Measurements from ENCODE around the gene CFAP100.
A peak's percentile ranks its signal among the peaks of the same experiment; 100 is the strongest.

Gene CFAP100

DNA sequence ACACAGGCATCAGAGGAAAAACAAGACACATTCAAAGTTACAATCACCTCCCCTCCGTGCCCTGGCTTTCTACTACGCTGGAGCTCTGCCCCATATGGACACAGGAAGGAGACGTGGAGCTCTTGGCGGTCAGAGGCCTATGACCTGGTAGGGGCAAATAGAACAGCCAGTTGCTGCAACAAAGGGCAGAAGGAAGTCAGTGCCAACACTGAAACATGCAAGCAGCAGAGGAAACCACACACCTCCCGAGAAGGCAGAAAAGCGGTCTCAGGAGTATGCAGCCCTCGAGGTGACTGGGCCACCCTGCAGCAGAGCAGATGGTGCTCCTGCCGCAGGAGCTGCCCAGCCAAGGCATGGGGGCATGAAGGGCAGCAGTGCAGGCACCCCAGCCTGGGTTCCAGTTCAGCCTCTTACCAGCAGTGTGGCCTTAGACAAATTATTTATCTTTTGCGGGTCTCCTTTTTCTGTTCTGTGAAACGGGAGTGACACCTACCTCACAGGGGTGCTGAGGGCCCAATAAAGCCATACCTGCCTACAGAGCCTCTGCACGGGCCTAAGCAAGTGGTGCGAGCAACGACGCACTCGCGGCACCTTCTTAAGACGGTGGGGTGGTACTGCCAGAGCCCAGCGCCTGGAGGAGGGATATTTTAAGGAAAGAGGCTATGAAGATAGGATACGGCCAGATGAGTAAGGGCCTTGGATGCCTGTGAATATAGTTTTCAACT lies 72.3 kb downstream of the CFAP100 start:
- no peak for DNase-seq

DNA sequence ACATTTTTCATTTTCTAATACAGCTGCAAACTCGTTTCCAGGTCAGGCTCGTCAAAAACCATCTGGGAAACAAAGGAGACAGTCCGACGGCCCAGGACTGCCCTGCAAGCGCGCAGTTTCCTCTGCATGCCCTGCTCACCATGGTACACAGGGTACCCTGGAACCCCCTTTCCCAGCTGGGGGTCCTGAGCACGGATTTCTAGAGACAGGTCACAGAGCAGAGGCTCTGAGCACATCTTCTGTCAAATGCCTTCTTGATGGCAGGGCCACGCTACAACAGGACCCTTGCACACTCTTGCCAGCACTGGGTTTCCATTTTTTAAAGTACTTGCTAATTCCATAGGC lies 72.9 kb downstream of the CFAP100 start:
- DNase-seq, result no peak

DNA sequence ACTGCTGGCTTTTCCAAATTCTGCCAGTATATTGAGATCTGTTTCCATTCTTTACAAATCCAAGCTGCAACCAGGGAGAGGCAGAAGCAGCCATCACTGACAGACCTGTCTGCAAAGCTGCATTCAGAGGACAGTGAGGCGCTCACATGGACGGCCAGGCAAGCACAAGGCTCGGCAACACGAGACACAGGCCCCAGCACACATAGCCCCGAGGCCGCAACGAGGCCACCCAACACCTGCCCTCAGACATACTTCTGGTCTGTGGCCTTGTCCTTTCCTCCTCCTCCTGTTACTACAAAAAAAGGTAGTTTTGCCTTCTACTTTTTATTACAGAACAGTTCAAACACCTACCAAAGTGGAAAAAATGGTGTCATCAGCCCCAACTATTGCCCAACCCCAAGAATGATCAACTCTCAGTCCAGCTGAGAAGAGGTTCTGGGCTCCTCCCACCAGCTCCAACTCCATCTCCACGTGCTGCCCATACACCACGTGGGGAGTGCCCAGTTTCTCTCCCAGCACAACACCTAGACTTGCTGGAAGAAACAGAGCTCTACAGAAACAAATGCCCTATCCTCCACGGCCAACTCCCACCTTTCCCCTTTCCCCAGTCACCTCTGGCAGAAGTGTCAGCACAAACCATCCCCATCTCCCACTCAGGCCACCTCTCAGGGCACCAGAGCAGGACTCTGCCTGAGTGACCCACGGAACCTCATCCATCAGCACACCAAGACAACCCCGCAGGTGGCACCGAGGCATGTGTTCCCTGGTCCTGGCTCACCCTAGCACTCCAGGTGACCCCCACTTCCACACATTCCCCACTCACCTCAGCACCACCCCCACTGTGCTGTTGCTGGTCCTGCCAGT lies 73.6 kb downstream of the CFAP100 start:
- no peak for DNase-seq

DNA sequence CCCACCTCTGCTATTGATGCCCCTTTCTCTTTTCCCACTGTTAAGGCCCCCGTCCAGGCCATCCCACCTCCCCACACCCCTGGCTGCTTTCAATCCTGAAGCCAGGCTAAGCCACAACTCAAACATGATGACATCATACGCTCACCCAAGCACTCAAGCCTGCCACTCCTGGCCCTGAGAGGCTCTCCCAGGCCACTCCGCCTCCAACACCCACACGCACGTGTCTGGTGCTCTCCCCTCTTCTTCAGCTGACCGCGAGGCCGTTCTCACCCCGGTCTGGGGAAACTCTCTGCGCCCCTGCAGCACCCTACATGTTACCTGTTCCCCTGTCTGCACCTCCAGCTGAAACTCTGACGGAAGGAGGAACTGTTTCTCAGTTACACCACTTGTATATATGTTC lies 74.8 kb downstream of the CFAP100 start:
- DNase-seq, result no peak

DNA sequence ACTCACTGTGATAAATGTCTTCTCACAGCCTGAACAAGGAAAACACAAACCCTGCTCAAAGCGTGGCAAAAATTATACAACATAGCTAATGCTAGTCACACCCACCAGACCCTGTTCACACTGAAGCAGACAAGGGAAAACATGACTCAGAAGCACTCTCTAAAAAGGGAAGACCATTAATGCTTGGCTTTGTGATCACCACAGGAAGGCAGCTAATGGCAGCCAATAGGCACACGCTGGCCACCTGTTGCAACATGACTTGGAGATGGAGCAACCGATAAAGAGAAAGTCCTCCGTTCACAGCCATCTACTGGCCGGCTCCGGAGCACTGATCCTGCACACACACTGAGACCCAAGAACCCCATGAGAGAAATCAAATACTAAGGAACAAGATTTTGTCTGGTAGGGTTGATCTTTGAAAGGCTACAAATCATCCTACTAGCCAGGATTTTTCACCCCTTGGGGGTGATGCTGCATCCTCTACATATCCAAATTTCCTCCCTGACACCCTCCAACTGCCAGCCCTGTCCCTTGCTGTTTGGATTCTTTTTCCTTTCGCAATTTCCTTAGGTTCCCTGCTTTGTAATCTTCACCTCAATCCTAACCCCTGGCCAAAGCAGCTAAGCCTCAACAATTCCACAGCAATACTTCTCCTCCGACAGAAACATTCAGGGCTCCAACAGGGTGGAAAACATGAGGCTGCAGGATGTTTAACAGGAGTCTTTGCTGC lies 77.7 kb downstream of the CFAP100 start:
- peak; percentile 59 for DNase-seq

DNA sequence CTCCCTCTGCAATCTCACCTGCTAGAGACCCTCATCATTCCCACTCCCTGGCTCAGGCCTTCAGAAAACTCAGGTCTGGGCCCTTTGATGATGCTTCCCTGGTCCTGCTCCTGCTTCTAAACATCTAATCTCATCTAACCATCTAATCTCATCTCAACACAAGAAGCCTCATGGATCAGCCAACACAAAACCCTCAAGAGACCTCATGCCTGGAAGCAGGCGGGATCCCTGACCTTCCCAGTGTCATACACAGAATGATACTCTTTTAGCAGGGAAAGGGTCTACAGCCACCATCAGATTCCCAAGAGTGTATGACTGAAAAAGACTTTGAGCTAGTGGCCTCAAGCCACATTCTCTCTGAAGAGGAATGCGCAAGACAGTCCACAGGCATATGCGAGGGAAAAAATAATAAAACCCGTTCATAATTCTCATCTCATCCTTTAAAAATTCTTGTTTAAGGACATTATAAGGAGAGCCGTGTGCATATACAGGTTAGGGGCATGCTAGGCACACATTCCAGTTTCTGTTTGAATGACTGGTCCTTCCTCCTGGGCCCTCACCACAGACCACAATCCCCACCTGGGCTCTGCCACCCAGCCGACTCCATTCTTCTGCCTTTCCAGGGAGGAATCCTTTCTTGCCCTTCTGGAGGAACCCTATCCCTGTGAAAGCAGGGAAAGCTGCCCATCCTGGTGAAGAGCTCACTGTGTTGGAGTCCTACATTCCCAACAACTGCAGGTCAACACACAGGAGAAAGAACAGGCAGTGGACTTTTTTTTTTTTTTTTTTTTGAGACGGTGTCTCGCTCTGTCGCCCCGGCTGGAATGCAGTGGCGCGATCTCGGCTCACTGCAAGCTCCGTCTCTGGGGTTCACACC lies 78.8 kb downstream of the CFAP100 start:
- DNase-seq, result no peak

DNA sequence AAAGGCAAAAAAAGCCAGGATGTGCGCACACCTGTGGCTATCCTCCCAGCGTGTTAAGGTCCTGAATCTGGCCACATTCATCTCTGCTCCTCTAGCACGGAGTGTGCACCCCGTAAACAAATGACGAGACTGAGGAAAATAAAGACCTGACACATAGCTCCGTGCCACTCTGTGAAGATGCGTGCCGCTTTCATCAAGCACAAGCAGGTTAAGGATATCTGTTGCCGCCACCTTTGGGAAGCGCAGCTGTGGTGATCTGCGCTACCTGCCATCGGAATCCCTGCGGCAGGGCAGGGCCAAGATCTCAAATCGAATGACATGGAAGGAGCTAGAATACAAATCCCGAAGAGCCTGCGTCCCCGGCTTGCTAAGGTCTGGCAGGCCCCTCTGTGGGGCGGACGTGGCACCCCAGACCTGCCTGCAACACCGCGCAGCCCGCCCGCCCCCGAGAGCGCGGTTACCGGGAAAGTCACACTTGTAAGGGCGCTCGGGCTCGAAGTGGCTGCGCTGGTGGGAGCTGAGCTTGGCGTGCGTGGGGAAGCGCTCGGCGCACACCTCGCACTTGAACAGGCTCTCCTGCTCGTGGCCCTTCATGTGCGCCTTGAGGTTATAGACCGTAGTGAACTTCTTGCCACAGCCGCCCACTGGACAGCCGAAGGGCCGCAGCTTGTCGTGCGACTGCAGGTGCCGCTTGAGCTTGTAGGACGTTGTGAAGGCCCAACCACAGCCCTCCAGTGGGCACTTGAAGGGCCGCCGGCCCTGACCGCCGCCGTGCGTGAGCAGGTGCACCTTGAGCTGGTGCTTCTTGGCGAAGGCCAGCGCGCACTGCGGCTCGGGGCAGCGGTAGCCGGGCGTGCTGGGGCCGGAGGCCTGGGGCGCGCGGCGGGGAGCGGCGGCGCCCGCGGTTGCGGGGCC lies 80.0 kb downstream of the CFAP100 start:
- no peak for DNase-seq

DNA sequence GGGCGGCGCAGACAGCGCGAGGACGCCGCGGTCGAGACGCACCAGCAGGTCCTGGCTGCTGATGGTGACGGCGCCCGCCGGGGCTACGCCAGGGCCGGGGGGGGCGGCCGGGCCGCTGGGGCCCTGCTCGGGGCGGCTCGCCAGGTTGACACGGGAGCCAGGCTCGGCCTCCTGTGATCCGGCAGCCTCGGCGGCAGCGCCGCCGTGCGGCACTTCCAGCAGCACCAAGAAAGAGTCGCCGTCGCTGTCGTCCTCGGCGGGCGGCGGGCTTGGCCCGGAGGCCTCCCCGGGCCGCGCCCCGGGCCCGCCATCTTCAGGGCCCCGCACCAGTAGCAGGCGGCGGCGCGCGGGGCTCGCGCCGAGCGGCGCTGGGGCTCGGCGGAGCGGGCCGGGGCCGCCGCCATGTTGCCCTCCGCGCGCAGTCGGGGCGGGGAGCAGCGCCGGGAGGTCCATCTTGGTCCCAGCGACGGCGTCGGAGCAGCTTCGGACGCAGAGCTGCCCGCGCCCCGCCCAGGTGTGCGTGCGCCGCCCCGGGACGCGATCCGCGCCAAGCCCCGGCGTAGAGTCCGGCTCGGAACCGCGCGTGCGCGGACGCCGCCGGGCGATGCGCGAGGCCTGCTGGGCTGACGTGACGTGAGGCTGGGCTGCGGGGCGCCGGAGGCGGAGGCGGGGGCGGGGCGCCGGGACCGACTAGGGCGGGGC lies 80.9 kb downstream of the CFAP100 start, which contains the start of gene ZXDC:
TSS of gene ZXDC (minus strand) at position 479 of the 702 bp plus-strand sequence. CDS start at position 453, 26 bp downstream.
- DNase-seq, result peak; percentile 100

DNA sequence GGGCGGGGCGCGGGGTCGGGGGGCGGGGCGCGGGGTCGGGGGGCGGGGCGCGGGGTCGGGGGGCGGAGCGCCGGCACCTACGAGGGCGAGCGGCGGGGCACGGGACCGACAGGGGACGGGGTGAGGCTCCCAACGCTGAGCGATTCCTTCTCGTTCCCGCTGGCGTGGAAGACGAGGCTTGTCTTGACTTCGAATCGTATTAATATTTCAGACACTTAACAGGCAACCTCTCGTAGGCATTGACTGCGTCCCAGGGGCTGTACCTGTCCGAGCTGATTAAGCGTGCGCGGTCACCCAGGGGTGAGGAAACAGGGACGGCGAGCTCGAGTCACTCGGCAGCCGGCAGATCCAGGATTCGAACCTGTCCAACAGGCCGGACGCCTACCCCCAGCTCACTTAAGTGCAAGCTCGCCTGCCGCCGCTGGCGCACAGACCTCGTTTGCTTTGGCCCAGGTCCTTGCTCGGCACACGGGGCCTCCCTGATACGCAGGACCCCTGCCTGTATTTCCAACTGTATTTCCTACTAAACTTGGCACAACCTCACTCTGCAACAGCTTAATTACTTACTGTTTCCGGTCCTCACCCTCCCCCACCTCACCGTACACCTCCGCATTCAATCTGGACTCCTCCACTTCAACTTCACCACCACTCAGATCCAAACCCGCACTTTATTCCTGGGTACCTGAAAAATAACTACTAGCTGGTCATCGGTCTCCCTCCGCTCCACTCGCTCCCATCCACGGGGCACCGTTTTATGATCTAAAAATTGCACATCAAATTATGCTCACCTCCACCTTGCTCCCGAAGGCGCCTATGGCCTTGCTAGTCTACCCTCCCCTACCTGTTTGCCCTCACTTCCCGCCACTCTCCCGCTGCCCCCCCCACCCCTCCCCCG lies 81.7 kb downstream of the CFAP100 start:
- peak; percentile 96 for DNase-seq

DNA sequence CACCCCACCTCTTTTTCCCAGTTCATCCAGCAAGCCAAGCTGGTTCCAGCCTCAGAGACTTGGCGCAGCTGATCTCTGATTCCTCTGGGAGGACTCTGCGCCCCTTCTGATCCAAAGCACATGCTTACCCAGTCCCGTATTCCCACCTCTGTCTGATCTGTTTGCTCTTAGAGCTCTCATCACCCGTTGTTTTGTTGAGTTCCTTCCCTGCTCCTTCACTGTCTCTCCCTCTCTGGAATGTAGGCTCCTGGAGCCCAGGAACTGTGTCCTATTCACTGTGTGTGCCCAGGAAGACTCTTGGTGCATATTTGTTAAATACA lies 82.3 kb downstream of the CFAP100 start:
- no peak for DNase-seq

DNA sequence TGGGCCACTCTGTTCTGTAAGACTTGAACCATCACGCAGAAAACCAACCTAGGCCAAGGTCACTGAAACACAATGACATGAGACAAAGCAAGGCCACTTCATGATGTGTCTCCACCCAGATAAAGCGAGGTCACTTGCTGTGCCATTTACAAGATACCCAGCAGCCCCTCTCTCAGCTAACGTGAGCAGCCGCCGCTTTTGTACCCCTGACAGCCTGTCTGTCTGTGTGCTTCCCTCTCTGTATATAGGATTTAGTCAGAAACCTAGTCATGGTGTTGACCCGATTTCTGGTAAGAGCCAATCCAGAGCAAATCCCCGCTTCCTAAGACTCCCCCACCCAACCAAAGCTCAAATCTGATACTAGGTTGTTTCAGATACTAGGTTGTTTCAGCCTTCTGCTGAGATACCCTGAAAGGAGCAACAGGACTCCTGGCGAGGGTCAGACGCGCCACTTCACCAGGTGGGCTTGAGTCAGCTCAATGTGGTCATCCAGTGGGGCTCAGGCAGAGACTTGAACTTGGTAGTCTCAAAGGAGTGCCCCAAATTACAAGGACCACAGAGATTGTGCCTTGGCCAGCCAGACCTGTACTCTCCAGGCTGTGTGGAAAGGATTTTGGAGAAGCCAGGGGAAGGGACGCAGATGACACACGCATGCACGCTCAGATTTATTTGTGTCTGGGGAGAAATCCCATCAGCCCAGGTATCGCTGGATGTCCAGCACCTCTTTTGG lies 84.0 kb downstream of the CFAP100 start:
- no peak for DNase-seq

DNA sequence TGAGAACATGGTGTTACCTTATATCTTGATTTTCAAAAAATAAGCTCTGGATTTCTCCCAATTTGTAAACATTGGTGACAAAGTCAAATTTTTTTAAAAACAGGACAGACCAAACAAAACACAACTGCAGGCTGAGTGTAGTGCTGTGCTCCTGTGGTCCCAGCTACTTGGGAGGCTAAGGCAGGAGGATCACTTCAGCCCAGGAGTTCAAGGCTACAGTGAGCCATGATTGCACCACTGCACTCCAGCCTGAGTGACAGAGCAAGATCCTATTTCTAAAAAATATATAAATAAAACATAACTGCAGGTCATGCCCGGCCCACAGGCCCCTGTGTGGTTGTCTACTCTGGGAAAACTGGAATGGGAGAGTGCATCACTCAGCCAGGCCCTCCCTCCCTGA lies 84.9 kb downstream of the CFAP100 start:
- DNase-seq, result no peak

DNA sequence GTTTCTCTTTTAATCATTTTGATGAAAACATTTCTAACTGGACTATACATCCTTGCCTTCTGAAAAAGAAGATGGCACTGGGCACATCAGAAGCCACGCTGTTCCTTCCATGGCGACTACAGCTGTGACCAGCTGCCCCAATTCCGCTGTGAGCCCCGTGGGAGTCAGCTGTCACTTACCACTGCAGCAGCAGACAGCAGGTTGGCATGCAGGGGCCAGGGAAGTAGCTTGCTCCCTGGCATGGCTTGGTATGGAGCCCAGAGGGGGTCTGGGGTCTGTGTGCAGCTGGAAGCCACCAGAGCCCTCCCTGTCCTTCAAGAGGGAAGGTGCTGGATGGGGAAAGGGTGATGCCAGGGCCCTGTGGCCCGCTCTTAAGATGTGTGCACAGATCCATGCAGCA lies 85.5 kb downstream of the CFAP100 start:
- no peak for DNase-seq

DNA sequence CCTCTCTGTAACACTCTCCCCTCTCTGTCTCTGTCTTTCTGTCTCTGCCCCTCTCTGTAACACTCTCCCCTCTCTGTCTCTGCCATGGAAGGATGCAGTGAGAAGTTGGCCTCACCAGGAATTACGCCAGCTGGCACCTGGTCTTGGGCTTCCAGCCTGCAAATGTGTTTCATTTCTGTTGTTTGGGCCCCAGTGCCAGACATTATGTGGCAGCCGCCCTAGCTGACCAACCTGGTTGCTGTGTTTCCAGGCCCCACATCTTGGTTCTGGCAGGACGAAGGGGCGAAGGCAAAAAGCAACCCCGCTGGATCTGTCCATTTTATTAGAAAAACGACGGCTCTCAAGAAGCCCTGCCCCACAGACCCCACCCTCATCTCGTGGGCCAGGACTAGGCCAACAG lies 86.2 kb downstream of the CFAP100 start:
- no peak for DNase-seq

DNA sequence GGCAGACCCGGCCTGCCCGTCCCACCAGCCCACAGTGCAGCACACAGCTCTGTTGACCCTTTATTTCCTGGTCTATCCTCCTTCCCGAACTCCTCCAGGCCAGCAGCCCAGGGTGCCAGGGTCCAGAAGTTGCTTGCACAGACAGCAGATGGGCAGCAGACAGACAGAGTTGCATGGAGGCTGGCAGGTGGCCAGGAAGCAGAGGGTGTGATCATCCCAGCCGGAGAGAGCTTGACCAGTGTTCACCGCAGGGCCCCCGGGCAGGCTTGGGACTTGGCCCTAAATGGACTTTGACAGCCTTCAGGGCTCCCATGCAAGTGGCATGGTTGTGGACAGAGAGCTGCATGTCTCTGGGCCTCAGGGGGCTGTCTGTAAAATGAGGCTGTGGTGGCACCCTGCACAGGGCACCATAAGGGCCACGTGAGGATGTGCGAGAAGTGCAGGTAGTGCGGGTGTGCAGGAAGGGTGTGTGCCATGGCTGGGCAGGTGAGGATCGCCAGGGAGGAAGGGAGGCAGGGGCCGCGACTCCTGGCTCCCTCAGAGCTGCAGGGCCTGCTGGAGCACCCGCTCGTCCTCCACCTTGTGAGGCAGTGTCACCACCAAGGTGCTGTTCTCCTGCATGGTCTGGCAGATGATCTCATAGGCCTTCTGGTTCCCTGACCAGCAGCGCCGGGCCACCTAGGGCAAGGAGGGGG lies 87.2 kb downstream of the CFAP100 start:
- no peak for DNase-seq

DNA sequence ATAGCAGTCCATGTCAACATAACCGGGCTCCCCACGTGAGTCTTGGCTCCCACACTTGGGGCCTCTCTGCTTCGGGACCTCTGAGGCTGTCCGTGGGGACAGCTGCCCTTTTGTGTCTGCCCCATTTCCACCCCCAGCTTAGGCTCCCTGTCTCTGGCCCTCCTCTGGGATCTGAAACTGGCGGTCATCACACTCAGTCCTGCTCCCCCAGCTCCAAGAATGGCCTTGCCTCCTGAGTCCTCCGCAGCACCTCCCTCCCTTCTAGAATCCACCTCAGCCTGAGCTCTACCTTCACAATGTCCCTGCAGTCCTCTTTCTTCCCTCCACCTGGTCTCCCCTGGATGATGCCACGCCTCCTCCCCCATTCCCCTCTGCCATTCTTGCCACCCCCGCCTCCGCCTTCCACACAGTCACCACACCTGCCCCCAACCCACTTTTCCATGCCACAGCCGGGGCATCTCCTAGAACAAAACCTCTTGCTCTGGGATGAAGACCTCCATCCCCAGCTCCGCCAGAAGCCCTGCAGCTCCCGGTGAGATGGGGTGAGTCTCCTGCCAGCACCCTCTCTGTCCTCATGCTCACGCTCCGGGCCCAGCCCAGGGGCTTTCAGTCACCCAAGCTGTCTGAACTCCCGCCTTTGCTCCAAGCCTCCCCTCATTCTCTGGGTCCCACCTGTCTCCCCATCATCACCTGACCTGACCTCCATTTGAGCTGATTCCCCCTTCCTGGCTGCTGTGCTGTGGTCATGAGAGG lies 88.0 kb downstream of the CFAP100 start:
- no peak for DNase-seq

DNA sequence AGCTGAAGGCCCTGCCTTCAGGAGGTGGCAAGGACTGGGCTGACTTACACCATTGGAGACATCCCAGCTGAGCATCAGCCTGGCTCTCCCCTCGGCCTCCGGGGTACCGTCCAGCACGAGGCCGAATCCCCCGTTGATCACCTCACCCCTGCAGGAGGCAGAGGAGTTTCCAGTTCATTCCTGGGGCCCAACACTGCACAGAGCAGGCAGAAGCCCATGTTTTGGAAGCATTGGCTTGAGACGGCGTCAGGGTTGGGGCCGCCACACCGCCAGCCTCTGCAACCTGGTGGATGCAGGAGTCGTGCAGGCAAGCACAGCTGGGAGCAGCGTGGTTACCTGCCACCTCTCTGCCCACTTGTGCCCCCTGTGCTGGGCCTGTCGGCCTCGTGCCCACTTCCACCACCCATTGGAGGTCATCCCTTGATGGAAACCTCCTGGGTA lies 88.6 kb downstream of the CFAP100 start:
- DNase-seq, result no peak

DNA sequence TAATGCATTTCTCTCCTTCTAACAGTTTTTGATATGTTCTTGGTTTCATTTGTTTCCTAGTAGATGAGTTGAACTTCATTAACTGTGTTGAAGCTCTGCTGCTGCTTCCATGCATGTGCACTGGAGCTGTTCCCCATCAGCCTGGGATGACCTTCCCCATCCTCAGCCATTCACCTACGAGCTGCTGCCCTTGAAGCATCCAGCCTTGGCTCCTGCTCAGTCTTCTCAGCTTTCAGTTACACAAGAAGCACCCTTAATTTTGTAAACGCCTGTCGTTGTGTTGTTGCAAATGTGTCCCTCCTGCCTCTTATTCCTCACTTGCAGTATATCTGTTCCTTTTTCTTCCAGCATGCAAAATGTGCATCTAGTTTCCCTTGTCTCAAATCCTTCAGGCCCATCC lies 89.4 kb downstream of the CFAP100 start:
- no peak for DNase-seq

Measured in 8988T (cell line).